GM18508 (cell line): ENCODE data around the gene OLR1.

Source experiments
- ATAC-seq: cut with Tn5 transposase; IDR thresholded peaks from one replicate; pipeline ENCODE4 v1.9.1; 2021; ENCODE audit warnings: moderate number of reproducible peaks; ENCODE audit not compliant: insufficient read depth, unreplicated experiment

Gene OLR1

DNA sequence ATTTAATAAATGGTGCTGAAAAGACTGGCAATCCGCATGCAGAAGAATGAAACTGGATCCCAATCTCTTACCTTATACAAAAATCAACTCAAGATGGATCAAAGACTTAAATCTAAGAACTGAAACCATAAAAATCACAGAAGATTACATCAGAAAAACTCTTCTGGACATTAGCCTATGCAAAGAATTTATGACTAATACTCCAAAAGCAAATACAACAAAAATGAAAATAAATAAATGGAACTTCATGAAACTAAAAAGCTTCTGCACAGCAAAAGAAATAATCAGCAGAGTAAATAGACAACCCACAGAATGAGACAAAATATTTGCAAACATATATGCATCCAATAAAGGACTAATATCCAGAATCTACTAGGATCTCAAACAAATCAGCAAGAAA is 58.9 kb downstream of the OLR1 start:
- ATAC-seq: no peak

DNA sequence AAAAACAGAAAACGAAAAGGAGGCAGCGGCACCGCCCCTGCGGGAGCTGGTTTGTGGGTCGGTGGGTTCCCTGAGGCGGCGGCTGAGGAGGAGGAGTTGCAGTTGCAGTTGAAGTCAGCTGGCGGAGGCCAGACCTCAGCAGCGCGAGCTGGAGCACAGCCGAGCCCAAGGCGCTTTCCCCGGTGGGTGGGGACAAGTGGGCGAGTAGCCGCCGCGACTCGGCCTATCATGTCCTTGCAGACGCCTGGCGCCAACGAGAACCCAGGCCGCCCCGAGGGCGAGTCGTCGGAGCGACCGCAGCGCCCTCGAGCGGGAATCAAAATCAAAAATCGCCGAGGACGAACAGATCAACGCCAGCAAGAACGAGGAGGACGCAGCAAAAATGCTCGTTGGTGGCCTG is 60.5 kb downstream of the OLR1 start:
- no peak for ATAC-seq

DNA sequence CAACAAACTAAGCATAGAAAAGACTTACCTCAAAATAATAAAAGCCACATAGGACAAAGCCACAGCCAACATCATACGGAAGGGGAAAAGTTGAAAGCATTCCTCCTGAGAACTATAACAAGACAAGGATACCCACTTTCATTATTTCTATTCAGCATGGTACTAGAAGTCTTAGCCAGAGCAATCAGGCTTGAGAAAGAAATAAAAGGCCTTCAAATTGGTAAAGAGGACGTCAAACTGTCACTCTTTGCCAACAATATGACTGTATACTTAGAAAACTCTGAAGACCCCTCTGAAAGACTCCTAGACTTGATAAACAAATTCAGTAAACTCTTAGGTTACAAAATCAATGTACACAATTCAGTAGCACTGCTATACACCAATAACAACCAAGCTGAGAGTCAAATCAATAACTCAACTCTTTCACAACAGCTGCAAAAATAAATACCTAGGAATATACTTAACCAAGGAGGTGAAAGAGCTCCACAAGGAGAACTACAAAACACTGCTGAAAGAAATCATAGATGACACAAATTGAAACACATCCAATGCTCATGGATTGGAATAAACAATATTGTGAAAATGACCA is 61.6 kb downstream of the OLR1 start:
- ATAC-seq: no peak
